ENCODE data around the gene MOB3A.

MOB3A gene

DNA sequence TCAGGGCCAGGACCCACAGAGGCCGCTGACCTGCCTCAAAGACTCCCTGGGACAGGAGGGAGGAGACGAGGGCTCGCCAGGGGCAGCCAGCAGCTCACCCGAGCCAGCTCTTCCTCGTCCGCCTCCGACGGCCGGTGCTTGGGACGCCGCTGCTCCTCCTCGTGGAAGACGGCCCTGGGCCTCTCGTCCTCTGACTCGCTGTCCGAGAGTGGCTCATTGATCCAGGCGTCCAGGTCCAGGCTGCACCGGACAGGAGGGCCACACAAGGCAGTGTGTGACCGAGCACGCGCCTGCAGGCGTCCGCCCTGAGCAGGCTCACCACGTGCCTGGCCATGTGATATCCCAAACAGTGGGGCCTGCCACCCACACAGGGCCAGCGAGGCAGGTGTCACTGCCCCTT, 20.4 kb upstream of the MOB3A start:
- Histone ChIP-seq H3K27ac (no peak overlapping the region), H3K27me3 (ENCODE audit: insufficient read depth, low read depth, severe bottlenecking) (no peaks in the 10 kb centered on the region), H3K36me3 (peaks cover 93% of the 10 kb centered on the region), H3K9me3 (ENCODE audit: severe bottlenecking) (no peaks in the 10 kb centered on the region), H3K4me3 (ENCODE audit: low read depth, low read length) (no peak overlapping the region)
- TF ChIP-seq, protein P1, sequence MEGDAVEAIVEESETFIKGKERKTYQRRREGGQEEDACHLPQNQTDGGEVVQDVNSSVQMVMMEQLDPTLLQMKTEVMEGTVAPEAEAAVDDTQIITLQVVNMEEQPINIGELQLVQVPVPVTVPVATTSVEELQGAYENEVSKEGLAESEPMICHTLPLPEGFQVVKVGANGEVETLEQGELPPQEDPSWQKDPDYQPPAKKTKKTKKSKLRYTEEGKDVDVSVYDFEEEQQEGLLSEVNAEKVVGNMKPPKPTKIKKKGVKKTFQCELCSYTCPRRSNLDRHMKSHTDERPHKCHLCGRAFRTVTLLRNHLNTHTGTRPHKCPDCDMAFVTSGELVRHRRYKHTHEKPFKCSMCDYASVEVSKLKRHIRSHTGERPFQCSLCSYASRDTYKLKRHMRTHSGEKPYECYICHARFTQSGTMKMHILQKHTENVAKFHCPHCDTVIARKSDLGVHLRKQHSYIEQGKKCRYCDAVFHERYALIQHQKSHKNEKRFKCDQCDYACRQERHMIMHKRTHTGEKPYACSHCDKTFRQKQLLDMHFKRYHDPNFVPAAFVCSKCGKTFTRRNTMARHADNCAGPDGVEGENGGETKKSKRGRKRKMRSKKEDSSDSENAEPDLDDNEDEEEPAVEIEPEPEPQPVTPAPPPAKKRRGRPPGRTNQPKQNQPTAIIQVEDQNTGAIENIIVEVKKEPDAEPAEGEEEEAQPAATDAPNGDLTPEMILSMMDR (IDR thresholded peaks at IDR 0.05; ENCODE audit: low read depth, low read length): no peak
- no peak for DNase-seq

DNA sequence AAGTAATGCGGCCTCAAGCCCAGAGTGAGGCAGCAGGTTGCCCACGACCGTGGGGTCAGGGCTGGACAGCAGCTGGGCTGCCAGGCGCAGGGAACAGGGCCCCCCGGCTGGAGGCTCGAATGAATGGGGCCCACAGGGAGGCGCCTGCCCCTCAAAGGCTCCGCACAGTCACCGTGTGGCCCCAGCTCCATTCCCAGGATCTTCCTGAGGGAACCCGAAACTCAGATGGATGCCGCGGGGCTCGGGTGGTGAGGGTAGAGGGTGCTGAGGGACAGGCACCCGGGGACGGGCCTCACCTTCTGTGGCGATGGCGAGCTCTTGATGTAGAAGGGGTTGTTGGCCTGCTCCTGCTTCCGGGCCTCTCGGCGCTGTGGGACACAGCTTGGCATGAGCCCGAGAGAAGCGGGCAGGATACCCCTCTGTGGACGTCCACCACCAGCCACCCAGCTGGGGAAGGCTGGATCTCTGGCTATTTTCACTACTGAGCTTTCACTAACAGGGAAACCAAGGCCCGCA, 19.8 kb upstream of the MOB3A start:
- Histone ChIP-seq H3K9me3 (ENCODE audit: severe bottlenecking) (no peaks in the 10 kb centered on the region), H3K27ac (no peak overlapping the region), H3K4me3 (ENCODE audit: low read depth, low read length) (no peak overlapping the region), H3K27me3 (ENCODE audit: insufficient read depth, low read depth, severe bottlenecking) (no peaks in the 10 kb centered on the region), H3K36me3 (peaks cover 93% of the 10 kb centered on the region)
- DNase-seq: no peak
- TF ChIP-seq, protein P1 (IDR thresholded peaks at IDR 0.05; ENCODE audit: low read depth, low read length): no peak

- no peak overlapping the region for H3K27ac ChIP-seq
- TF ChIP-seq, protein P1 (IDR thresholded peaks at IDR 0.05; ENCODE audit: low read depth, low read length): no peak
- H3K36me3 ChIP-seq: peaks cover 93% of the 10 kb centered on the region
Measured at GRCh38 chr19:2115324-2115723, 19.2 kb upstream of the MOB3A start.

DNA sequence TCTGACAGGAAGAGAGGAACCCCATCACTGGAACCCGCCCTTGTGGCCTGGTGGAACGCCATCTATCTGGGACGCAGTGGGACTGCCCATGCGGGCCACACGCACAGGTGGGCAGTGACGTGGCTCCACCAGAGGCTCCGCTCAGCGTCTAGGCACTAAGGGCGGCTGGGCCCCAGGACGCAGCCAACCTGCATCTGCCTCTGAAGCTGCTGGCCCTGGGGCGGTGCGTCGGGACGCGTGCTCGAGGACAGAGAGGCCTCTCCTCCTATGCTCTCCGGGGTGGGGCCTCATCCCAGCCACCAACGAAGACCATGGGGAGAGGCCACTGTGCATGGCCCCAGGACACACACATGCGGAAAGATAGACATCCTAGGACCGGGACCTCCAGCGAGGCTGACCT, 18.7 kb upstream of the MOB3A start:
- TF ChIP-seq, protein P1 (IDR thresholded peaks at IDR 0.05; ENCODE audit: low read depth, low read length): no peak
- no peaks in the 10 kb centered on the region for H3K9me3 ChIP-seq (ENCODE audit: severe bottlenecking)
- no peak for DNase-seq
- no peak overlapping the region for H3K27ac ChIP-seq
- no peaks in the 10 kb centered on the region for H3K27me3 ChIP-seq (ENCODE audit: insufficient read depth, low read depth, severe bottlenecking)
- H3K36me3 ChIP-seq: peaks cover 93% of the 10 kb centered on the region
- no peak overlapping the region for H3K4me3 ChIP-seq (ENCODE audit: low read depth, low read length)

More at GRCh38 chr19:2115324-2115723, 19.2 kb upstream of the MOB3A start:
- Histone ChIP-seq H3K4me3 (ENCODE audit: low read depth, low read length) (no peak overlapping the region), H3K27me3 (ENCODE audit: insufficient read depth, low read depth, severe bottlenecking) (no peaks in the 10 kb centered on the region), H3K9me3 (ENCODE audit: severe bottlenecking) (no peaks in the 10 kb centered on the region)
- no peak for DNase-seq

DNA sequence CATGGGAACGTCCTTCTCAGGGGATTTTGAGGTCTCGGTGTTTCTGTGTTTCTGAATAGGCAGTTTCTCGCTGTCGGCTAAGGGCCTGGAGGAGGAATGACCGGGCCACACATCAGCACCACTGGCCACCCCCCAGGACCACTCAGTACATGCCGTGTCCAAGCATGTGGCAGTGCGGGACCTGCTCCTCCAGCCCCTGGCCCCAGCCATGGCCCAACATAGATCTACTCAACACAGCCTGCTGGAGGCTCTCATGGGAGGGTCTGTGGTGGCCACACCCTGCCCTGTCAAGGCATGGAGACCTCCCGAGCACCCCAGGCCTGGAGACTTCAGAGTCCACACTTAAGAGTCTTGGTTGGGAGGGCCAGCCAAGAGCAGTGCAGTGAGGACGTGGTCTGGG, 18.1 kb upstream of the MOB3A start:
- Histone ChIP-seq H3K27me3 (ENCODE audit: insufficient read depth, low read depth, severe bottlenecking) (no peaks in the 10 kb centered on the region), H3K9me3 (ENCODE audit: severe bottlenecking) (no peaks in the 10 kb centered on the region), H3K27ac (no peak overlapping the region), H3K36me3 (peaks cover 94% of the 10 kb centered on the region), H3K4me3 (ENCODE audit: low read depth, low read length) (no peak overlapping the region)
- TF ChIP-seq, protein P1 (IDR thresholded peaks at IDR 0.05; ENCODE audit: low read depth, low read length): no peak
- DNase-seq: no peak

All from WERI-Rb-1 (cell line).